GM19193 (cell line): ENCODE data around the gene KIF25.

Experiments
- POLR2A ChIP-seq: IDR thresholded peaks from 4 replicates; pipeline ENCODE4 v1.6.1; 2011; ENCODE audit not compliant: insufficient read depth, insufficient read length; ENCODE audit errors: extremely low read depth

The KIF25 gene

GRCh38 chr6:168015009-168015408 is 17.5 kb downstream of the KIF25 start:
- TF ChIP-seq POLR2A, result no peak

- no peak for TF ChIP-seq POLR2A
These were observed 18.2 kb downstream of the KIF25 start for GRCh38 chr6:168015482-168016175.

- no peak for TF ChIP-seq POLR2A
These were observed 18.7 kb downstream of the KIF25 start for GRCh38 chr6:168016176-168016620.

- TF ChIP-seq POLR2A, result no peak
These were observed 19.5 kb downstream of the KIF25 start for GRCh38 chr6:168016721-168017525.

GRCh38 chr6:168017629-168018028 is 20.2 kb downstream of the KIF25 start:
- no peak for TF ChIP-seq POLR2A

GRCh38 chr6:168018664-168019063 is 21.2 kb downstream of the KIF25 start:
- TF ChIP-seq POLR2A, result no peak

GRCh38 chr6:168020242-168020641 is 22.8 kb downstream of the KIF25 start:
- no peak for TF ChIP-seq POLR2A

- no peak for TF ChIP-seq POLR2A
These were observed 24.1 kb downstream of the KIF25 start for GRCh38 chr6:168021581-168021980.

- TF ChIP-seq POLR2A, result no peak
These were observed 25.2 kb downstream of the KIF25 start for GRCh38 chr6:168022488-168023321.

- no peak for TF ChIP-seq POLR2A
These were observed 27.6 kb downstream of the KIF25 start for GRCh38 chr6:168024951-168025510.

- no peak for TF ChIP-seq POLR2A
These were observed 28.6 kb downstream of the KIF25 start for GRCh38 chr6:168025831-168026710.

- no peak for TF ChIP-seq POLR2A
These were observed 29.5 kb downstream of the KIF25 start for GRCh38 chr6:168026925-168027324.

- TF ChIP-seq POLR2A, result no peak
These were observed 30.1 kb downstream of the KIF25 start for GRCh38 chr6:168027521-168027920.

GRCh38 chr6:168028181-168028580 is 30.7 kb downstream of the KIF25 start:
- TF ChIP-seq POLR2A, result no peak
